IMR-90 (cell line): ENCODE data around the gene SLC12A7. TPM values are rescaled to one million over a fixed set of nuclear protein-coding genes. Genes with fewer than 3 reads are reported as not detected.

Source experiments
- ATAC-seq: fragments of 200-7000 bp; cut with Tn5 transposase; 2 replicates; pipeline ENCODE4 v1.9.1; 2020; ENCODE audit warnings: low read depth, mild to moderate bottlenecking, moderate library complexity
- BruUV-seq: library from RNA; stranded (reverse); fragments of 400-500 nt; replicated peaks from 2 replicates; lab custom pipeline; 2021; lab: Mats Ljungman, UMichigan
- CTCF ChIA-PET: fragments of 300-600 bp; formaldehyde crosslinking; extraction: SDS; loops from one replicate; lab custom pipeline; 2021; ENCODE audit warnings: antibody characterized with exemption; lab: Yijun Ruan, JAX
- POLR2A ChIA-PET: fragments of 300-600 bp; sonication (Branson Sonifier 250); formaldehyde crosslinking; loops from one replicate; lab custom pipeline; 2022; ENCODE audit warnings: antibody characterized with exemption; ENCODE audit not compliant: unreplicated experiment; lab: Charles Lee
- DNase-seq: peaks from one replicate; pipeline ENCODE4 v3.0.0; 2013
- H2AFZ ChIP-seq: replicated peaks from 2 replicates; pipeline ENCODE3; 2013; ENCODE audit warnings: low read length, mild to moderate bottlenecking; ENCODE audit not compliant: poor library complexity
- H2AK5ac ChIP-seq: 2 replicates; pipeline ENCODE4 v1.6.1; 2013; ENCODE audit warnings: low read depth, low read length, inconsistent platforms
- H2AK9ac ChIP-seq: replicated peaks from 2 replicates; pipeline ENCODE3; 2013; ENCODE audit warnings: mild to moderate bottlenecking, low read depth, low read length, moderate library complexity; ENCODE audit not compliant: poor library complexity
- H2BK120ac ChIP-seq: 2 replicates; pipeline ENCODE4 v1.6.1; 2013; ENCODE audit warnings: low read depth, low read length, inconsistent platforms
- H2BK15ac ChIP-seq: 3 replicates; pipeline ENCODE4 v1.6.1; 2013; ENCODE audit warnings: low read depth, low read length, inconsistent platforms
- H2BK20ac ChIP-seq: 2 replicates; pipeline ENCODE4 v1.6.1; 2013; ENCODE audit warnings: low read depth, mild to moderate bottlenecking, inconsistent platforms, low read length, moderate library complexity
- H2BK5ac ChIP-seq: 2 replicates; pipeline ENCODE4 v1.6.1; 2013; ENCODE audit warnings: mild to moderate bottlenecking, low read depth, low read length, inconsistent platforms; ENCODE audit not compliant: poor library complexity, severe bottlenecking
- H3K14ac ChIP-seq: replicated peaks from 2 replicates; pipeline ENCODE4 v1.6.1; 2013; ENCODE audit warnings: low read depth, low read length, inconsistent platforms
- H3K18ac ChIP-seq: 2 replicates; pipeline ENCODE4 v1.6.1; 2013; ENCODE audit warnings: low read depth, low read length, control low read depth
- H3K23ac ChIP-seq: 2 replicates; pipeline ENCODE4 v1.6.1; 2013; ENCODE audit warnings: low read depth, low read length, inconsistent platforms
- H3K27ac ChIP-seq: 2 replicates; pipeline ENCODE4 v1.5.1; 2013; ENCODE audit warnings: mild to moderate bottlenecking, control low read depth, low read length; ENCODE audit not compliant: insufficient read depth
- H3K27me3 ChIP-seq: 2 replicates; pipeline ENCODE4 v1.6.1; 2013; ENCODE audit warnings: low read length; ENCODE audit not compliant: control insufficient read depth, insufficient read depth
- H3K36me3 ChIP-seq: 2 replicates; pipeline ENCODE4 v1.6.1; 2013; ENCODE audit warnings: low read length, mixed read lengths; ENCODE audit not compliant: control insufficient read depth, insufficient read depth
- H3K4ac ChIP-seq: 2 replicates; pipeline ENCODE4 v1.6.1; 2013; ENCODE audit warnings: low read depth, low read length, inconsistent platforms
- H3K4me1 ChIP-seq: 2 replicates; pipeline ENCODE4 v1.6.1; 2013; ENCODE audit warnings: low read length, mixed read lengths; ENCODE audit not compliant: control insufficient read depth, insufficient read depth
- H3K4me2 ChIP-seq: 2 replicates; pipeline ENCODE4 v1.6.1; 2013; ENCODE audit warnings: low read depth, mild to moderate bottlenecking, control low read depth, low read length, moderate library complexity
- H3K4me3 ChIP-seq: 2 replicates; pipeline ENCODE4 v1.5.1; 2013; ENCODE audit warnings: low read depth, mild to moderate bottlenecking, control low read depth, low read length, moderate library complexity; ENCODE audit not compliant: insufficient read depth
- H3K56ac ChIP-seq: 2 replicates; pipeline ENCODE4 v1.6.1; 2013; ENCODE audit warnings: low read length, inconsistent platforms; ENCODE audit not compliant: insufficient read depth; ENCODE audit errors: extremely low read depth
- H3K79me1 ChIP-seq, 2 experiments: 2 replicates each; pipeline ENCODE4 v1.6.1; 2013; ENCODE audit warnings: low read length in 2 of 2, inconsistent platforms in 1 of 2, low read depth in 1 of 2
- H3K9ac ChIP-seq: 2 replicates; pipeline ENCODE4 v1.6.1; 2013; ENCODE audit warnings: low read depth, low read length, control low read depth
- H3K9me1 ChIP-seq: 2 replicates; pipeline ENCODE4 v1.6.1; 2013; ENCODE audit warnings: low read length, inconsistent platforms; ENCODE audit not compliant: insufficient read depth
- H3K9me3 ChIP-seq: 2 replicates; pipeline ENCODE4 v1.6.1; 2013; ENCODE audit warnings: low read length; ENCODE audit not compliant: control insufficient read depth, insufficient read depth
- H4K20me1 ChIP-seq: 2 replicates; pipeline ENCODE4 v1.6.1; 2013; ENCODE audit warnings: low read length, inconsistent platforms; ENCODE audit not compliant: insufficient read depth
- H4K5ac ChIP-seq: 2 replicates; pipeline ENCODE4 v1.6.1; 2013; ENCODE audit warnings: mild to moderate bottlenecking, low read depth, low read length, control low read depth
- H4K8ac ChIP-seq, 2 experiments: 2 replicates each; pipeline ENCODE4 v1.6.1; 2013; ENCODE audit warnings: low read depth in 2 of 2, low read length in 2 of 2, control low read depth in 1 of 2, inconsistent platforms in 1 of 2
- H4K91ac ChIP-seq: 2 replicates; pipeline ENCODE4 v1.6.1; 2013; ENCODE audit warnings: low read depth, low read length, inconsistent platforms; ENCODE audit not compliant: insufficient read depth
- BHLHE40 ChIP-seq: fragments of 150-350 bp; IDR thresholded peaks from 2 replicates; pipeline ENCODE4 v1.6.1; 2016; ENCODE audit warnings: mild to moderate bottlenecking, low read depth, low read length
- CEBPB ChIP-seq: IDR thresholded peaks from 2 replicates; pipeline ENCODE4 v1.6.1; 2012; ENCODE audit warnings: low read depth, low read length, improper control_type of control experiment
- CTCF ChIP-seq: conservative IDR thresholded peaks from 2 replicates; pipeline ENCODE4 v1.5.1; 2012; ENCODE audit warnings: mild to moderate bottlenecking, low read depth, low read length, improper control_type of control experiment
- ELK1 ChIP-seq: fragments of 150-350 bp; IDR thresholded peaks from 2 replicates; pipeline ENCODE4 v1.6.1; 2016; ENCODE audit warnings: low read depth, mild to moderate bottlenecking, low read length, moderate library complexity, borderline replicate concordance
- FOS ChIP-seq: fragments of 150-350 bp; IDR thresholded peaks from 2 replicates; pipeline ENCODE4 v1.6.1; 2016; ENCODE audit warnings: low read depth, low read length
- RFX5 ChIP-seq: IDR thresholded peaks from 2 replicates; pipeline ENCODE4 v1.8.0; 2012; ENCODE audit warnings: low read depth, mild to moderate bottlenecking, low read length, moderate library complexity
- whole genome bisulfite sequencing, 2 experiments: methylation state at CpG; one replicate each; pipeline versions ENCODE4 v1.1.5 to v1.1.7; 2013; ENCODE audit warnings: missing lambda C conversion rate in 2 of 2; ENCODE audit not compliant: insufficient read length in 1 of 2; ENCODE audit errors: extremely low coverage in 2 of 2; 5-methylcytosine and 5-hydroxymethylcytosine counted together
- dilution Hi-C: fragments of 300-500 bp; cut with HindIII; formaldehyde crosslinking; loops from one replicate; pipeline ENCODE4 v1.14.3; 2018; ENCODE audit warnings: low sequenced_read_pairs; ENCODE audit not compliant: unreplicated experiment
- in situ Hi-C: fragments of 300-500 bp; cut with MboI; formaldehyde crosslinking; loops from 3 replicates; pipeline ENCODE4 v1.14.3; 2019; ENCODE audit warnings: low sequenced_read_pairs, inconsistent platforms, mixed read lengths
- intact Hi-C: fragments of 100-400 bp; cut with micrococcal nuclease; formaldehyde crosslinking; loops from 2 replicates; pipeline ENCODE4 v1.10.0; 2022
- polyA plus RNA-seq, 3 experiments: library from polyadenylated mRNA; depleted of rRNA; stranded (reverse); fragments of >200 nt; gene quantifications; 2 replicates each; pipeline ENCODE4 v1.2.3, GENCODE V29; 2012; ENCODE audit warnings: low replicate concordance in 1 of 3
- total RNA-seq: library from RNA; depleted of rRNA; stranded (reverse); fragments of >200 nt; gene quantifications from 2 replicates; pipeline ENCODE4 v1.2.3, GENCODE V29; 2012

SLC12A7 gene
- total and polyA plus RNA-seq, 2 of the 4 experiments (the other 2 are of a cell fraction) = 3.0 to 6.1 TPM

GRCh38 chr5:1058083-1058945, 53.5 kb downstream of the SLC12A7 start (continued):
- TF ChIP-seq BHLHE40 = no peak

- CTCF ChIA-PET = no interaction called here
Observed at GRCh38 chr5:1057485-1058082, 54.3 kb downstream of the SLC12A7 start.

More at GRCh38 chr5:1057485-1058082, 54.3 kb downstream of the SLC12A7 start:
- Histone ChIP-seq H2BK20ac (no peak overlapping the region), H3K4me3 (no peak overlapping the region), H2BK15ac (no peak overlapping the region), H4K8ac (no peak overlapping the region), H3K14ac (no peak overlapping the region), H3K4ac (no peak overlapping the region), H3K36me3 (peaks cover 15% of the 10 kb centered on the region), H4K20me1 (no peaks in the 10 kb centered on the region), H3K23ac (no peak overlapping the region), H3K9ac (no peak overlapping the region), H2AK9ac (no peak overlapping the region), H4K91ac (no peak overlapping the region), H2BK5ac (no peak overlapping the region), H3K18ac (no peak overlapping the region), H3K9me1 (no peaks in the 10 kb centered on the region), H2AFZ (no peak overlapping the region), H3K79me1 (no peaks in the 10 kb centered on the region), H3K4me1 (no peaks in the 10 kb centered on the region), H3K9me3 (no peaks in the 10 kb centered on the region), H4K5ac (no peak overlapping the region), H2BK120ac (no peak overlapping the region), H3K56ac (no peak overlapping the region), H3K27ac (no peak overlapping the region), H3K4me2 (no peak overlapping the region), H2AK5ac (no peak overlapping the region), H3K27me3 (no peaks in the 10 kb centered on the region)
- dilution Hi-C loops (no loop called here), in situ Hi-C loops (no loop called here), intact Hi-C loops (no loop called here)
- no peak for TF ChIP-seq RFX5
- no peak for TF ChIP-seq CEBPB
- no peak for TF ChIP-seq ELK1
- TF ChIP-seq FOS = no peak
- no peak for TF ChIP-seq CTCF
- POLR2A ChIA-PET = no interaction called here
- 96% methylated on average over 5 of the region's 36 CpGs; no CpG with 5 or more reads in 1 of the 2 experiments for WGBS, 2 experiments
- DNase-seq = no peak
- no peak for ATAC-seq
- BruUV-seq = no TSS peak
